Measurements from ENCODE around the gene REV1. TPM values are rescaled to one million over a fixed set of nuclear protein-coding genes. Genes with fewer than 3 reads are reported as not detected.

Gene REV1
- total and polyA plus RNA-seq, 2 of the 4 experiments (the other 2 are of a cell fraction), result 13.4 to 30.1 TPM

DNA sequence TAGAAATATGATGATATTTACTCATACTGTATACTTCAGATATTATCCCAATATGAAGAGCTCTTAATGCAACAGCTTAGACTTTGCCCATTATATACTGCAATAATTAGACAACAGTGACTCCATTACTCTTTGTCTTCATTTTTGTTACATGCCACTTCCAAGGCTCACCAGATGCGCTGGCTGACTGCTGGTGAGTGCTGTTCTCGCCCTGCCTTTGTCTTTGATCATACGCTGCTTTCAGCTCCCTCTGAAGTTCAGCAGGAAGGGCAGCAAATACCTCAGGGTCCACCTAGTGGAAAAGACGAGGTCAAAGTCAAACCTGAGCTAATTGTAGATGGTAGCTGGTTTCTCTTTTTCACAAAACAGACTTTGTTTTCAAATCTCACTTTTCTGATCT is 86.3 kb downstream of the REV1 start:
- Histone ChIP-seq H3K4me2 (ENCODE audit: low read depth, low read length) (no peak overlapping the region), H3K27me3 (ENCODE audit: control insufficient read depth, insufficient read depth, low read length) (no peaks in the 10 kb centered on the region), H2AFZ (replicated peaks; ENCODE audit: low read length, poor library complexity) (no peak overlapping the region), H3K56ac (ENCODE audit: extremely low read depth, insufficient read depth, low read length) (no peak overlapping the region), H3K4me1 (ENCODE audit: control insufficient read depth, insufficient read depth, low read length) (no peaks in the 10 kb centered on the region; the same call in 1 of the 2 replicates), H3K14ac (replicated peaks; ENCODE audit: low read depth, low read length) (no peak overlapping the region), H3K18ac (ENCODE audit: low read depth, low read length) (no peak overlapping the region), H3K79me1 (ENCODE audit: low read depth in 1 of 2, low read length in 2 of 2) (peaks cover 0 to 10% of the 10 kb centered on the region in 2 experiments; a peak in 2 of 4 replicates), H2AK5ac (ENCODE audit: low read depth, low read length) (no peak overlapping the region), H2BK20ac (ENCODE audit: low read depth, low read length) (no peak overlapping the region), H3K9me1 (ENCODE audit: insufficient read depth, low read length) (no peaks in the 10 kb centered on the region; the same call in 1 of the 2 replicates), H2AK9ac (replicated peaks; ENCODE audit: low read depth, low read length, poor library complexity) (no peak overlapping the region), H4K91ac (ENCODE audit: insufficient read depth, low read depth, low read length) (no peak overlapping the region), H3K4ac (ENCODE audit: low read depth, low read length) (no peak overlapping the region), H3K9me3 (ENCODE audit: control insufficient read depth, insufficient read depth, low read length) (no peaks in the 10 kb centered on the region), H3K23ac (ENCODE audit: low read depth, low read length) (no peak overlapping the region), H3K27ac (ENCODE audit: insufficient read depth, low read length) (no peak overlapping the region), H4K5ac (ENCODE audit: low read depth, low read length) (no peak overlapping the region), H2BK120ac (ENCODE audit: low read depth, low read length) (no peak overlapping the region), H3K4me3 (ENCODE audit: insufficient read depth, low read depth, low read length) (no peak overlapping the region), H4K20me1 (ENCODE audit: insufficient read depth, low read length) (no peaks in the 10 kb centered on the region), H3K36me3 (ENCODE audit: control insufficient read depth, insufficient read depth, low read length) (peaks cover 47% of the 10 kb centered on the region), H2BK5ac (ENCODE audit: low read depth, low read length, poor library complexity, severe bottlenecking) (no peak overlapping the region), H4K8ac (ENCODE audit: low read depth in 2 of 2, low read length in 2 of 2) (no peak overlapping the region), H3K9ac (ENCODE audit: low read depth, low read length) (no peak overlapping the region), H2BK15ac (ENCODE audit: low read depth, low read length) (no peak overlapping the region)
- ChIA-PET CTCF (no interaction called here), POLR2A (ENCODE audit: unreplicated experiment) (no interaction called here)
- ATAC-seq (ENCODE audit: low read depth) (no peak), DNase-seq (no peak)
- WGBS, 2 experiments (ENCODE audit: extremely low coverage in 2 of 2, insufficient read length in 1 of 2), result no CpG with 5 or more reads among the region's 4 CpGs
- intact Hi-C loops (cut with micrococcal nuclease), result no loop called here
- TF ChIP-seq FOS (IDR thresholded peaks at IDR 0.05; ENCODE audit: low read depth, low read length) (no peak), RFX5 (IDR thresholded peaks at IDR 0.05; ENCODE audit: low read depth, low read length) (no peak), CEBPB (IDR thresholded peaks at IDR 0.05; ENCODE audit: low read depth, low read length) (no peak), MXI1 (IDR thresholded peaks at IDR 0.05; ENCODE audit: borderline replicate concordance, low read depth, low read length) (no peak), CTCF (conservative IDR thresholded peaks at IDR 0.05; ENCODE audit: low read depth, low read length) (no peak), SMC3 (IDR thresholded peaks at IDR 0.05; ENCODE audit: low read depth, low read length) (no peak), MAZ (IDR thresholded peaks at IDR 0.05; ENCODE audit: borderline replicate concordance, low read depth, low read length) (no peak), ELK1 (IDR thresholded peaks at IDR 0.05; ENCODE audit: borderline replicate concordance, low read depth, low read length) (no peak), POLR2A (IDR thresholded peaks at IDR 0.05; ENCODE audit: low read depth, low read length) (no peak), RCOR1 (IDR thresholded peaks at IDR 0.05; ENCODE audit: insufficient replicate concordance, low read length) (no peak), BHLHE40 (IDR thresholded peaks at IDR 0.05; ENCODE audit: low read depth, low read length) (no peak)
- TF ChIP-seq, protein P1, sequence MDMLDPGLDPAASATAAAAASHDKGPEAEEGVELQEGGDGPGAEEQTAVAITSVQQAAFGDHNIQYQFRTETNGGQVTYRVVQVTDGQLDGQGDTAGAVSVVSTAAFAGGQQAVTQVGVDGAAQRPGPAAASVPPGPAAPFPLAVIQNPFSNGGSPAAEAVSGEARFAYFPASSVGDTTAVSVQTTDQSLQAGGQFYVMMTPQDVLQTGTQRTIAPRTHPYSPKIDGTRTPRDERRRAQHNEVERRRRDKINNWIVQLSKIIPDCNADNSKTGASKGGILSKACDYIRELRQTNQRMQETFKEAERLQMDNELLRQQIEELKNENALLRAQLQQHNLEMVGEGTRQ (IDR thresholded peaks at IDR 0.05; ENCODE audit: low read depth, low read length), result no peak
- in situ Hi-C loops (cut with MboI; ENCODE audit: low sequenced_read_pairs), result no loop called here
- dilution Hi-C loops (cut with HindIII; ENCODE audit: low sequenced_read_pairs, unreplicated experiment), result no loop called here
- BruUV-seq (replicated peaks), result no TSS peak
